Activated CD4-positive, alpha-beta T cell treated with anti-CD3 and anti-CD28 coated beads for 36 hours (primary cell): ENCODE results near the gene TXNDC2. TPM values are rescaled to one million over a fixed set of nuclear protein-coding genes. Genes with fewer than 3 reads are reported as not detected.

Experiments used
- total RNA-seq, 2 experiments: library from RNA; stranded (reverse); gene quantifications; one replicate each; pipeline ENCODE4 v1.2.3, GENCODE V29; 2021

The TXNDC2 gene
- total RNA-seq, 2 experiments from 2014 or later, result not detected

Other genes starting within 250 kb of the TXNDC2 start
- gene RAB31, start 177.7 kb upstream of the TXNDC2 start, total RNA-seq, result 1 to 10 TPM in 1 of 2 experiments, under 1 TPM in 1; 0.48 to 1.8 TPM
- 100 to 1,000 TPM; 156 to 220 TPM for gene VAPA, start 28.0 kb downstream of the TXNDC2 start, total RNA-seq